ENCODE data around the gene MLPH. TPM values are rescaled to one million over a fixed set of nuclear protein-coding genes. Genes with fewer than 3 reads are reported as not detected.

The MLPH gene
- total and polyA plus RNA-seq, 3 experiments from 2014 or later, result not detected

DNA sequence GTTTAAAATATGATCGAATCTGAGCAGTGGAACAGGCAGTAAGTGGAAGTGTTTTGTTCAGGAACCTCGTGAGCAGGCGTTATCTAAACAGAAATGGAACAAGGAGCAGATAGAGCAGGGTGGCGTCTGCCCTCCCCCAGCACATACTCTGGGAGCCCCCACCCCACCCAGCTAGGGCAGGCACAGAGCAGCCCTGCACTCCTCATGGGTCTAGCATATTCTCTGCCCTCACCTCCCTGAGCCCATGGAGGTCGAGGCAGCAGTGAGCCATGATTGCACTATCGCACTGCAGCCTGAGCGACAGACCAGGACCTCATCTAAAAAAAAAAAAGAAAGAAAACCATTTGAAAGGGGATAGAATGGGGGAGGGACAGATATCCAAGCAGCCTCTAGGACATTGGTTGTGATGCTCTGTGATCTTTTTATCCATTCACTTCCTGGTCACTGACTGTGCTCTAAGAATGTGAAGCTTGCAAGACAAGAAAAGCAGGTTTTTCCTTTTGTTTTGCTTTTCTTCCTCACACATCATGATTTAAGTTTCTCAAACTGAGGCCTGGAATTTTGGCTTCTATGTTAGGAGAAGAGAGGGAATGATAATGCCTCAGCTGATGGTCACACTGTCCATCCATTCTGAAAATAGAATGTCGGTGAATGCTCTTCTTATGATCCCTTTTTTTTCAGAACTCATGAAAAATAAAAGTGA is 3.1 kb downstream of the MLPH start:
- Mint-ChIP-seq H3K4me3 (no peak overlapping the region), H3K9me3 (peaks cover 6 to 20% (median 13%) of the 10 kb centered on the region in 5 donors), H3K27me3 (peaks cover 26 to 75% of the 10 kb centered on the region in 2 donors), H3K36me3 (no peaks in the 10 kb centered on the region), H3K4me1 (no peaks in the 10 kb centered on the region), H3K27ac (no peak overlapping the region)
- Histone ChIP-seq H3K4me3 (ENCODE audit: low read length) (no peak overlapping the region), H3K4me1 (ENCODE audit: insufficient read depth, low read length) (no peaks in the 10 kb centered on the region), H3K27me3 (ENCODE audit: insufficient read depth, low read length, poor library complexity, severe bottlenecking) (peaks cover 8% of the 10 kb centered on the region), H3K27ac (ENCODE audit: low read depth, low read length) (no peak overlapping the region), H3K36me3 (ENCODE audit: insufficient read depth, low read length) (no peaks in the 10 kb centered on the region), H3K9me3 (ENCODE audit: low read length) (no peaks in the 10 kb centered on the region)
- ChIA-PET POLR2A (no interaction called here), CTCF (no interaction called here)
- no peak for DNase-seq

DNA sequence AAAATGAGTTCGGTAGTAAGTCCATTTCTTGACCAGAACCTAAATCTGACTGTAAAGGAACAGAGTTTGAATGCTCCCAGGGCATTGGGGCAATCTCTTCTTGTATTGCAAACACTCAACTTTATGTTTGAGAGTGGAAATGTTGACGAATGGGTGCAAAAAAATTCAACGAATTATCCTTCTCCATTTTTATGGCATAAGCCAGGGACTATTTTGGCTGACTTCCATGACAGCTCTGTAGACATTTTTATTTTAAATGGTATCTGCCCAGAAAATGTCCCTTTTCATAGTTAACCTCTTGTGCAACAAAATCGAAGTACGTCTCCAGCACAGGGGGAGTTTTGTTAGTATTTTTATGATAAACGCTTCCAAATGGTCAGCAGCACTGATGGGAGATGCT is 3.7 kb downstream of the MLPH start:
- H3K27me3 ChIP-seq (ENCODE audit: insufficient read depth, low read length, poor library complexity, severe bottlenecking), result peaks cover 5% of the 10 kb centered on the region
- Mint-ChIP-seq H3K27ac (no peak overlapping the region), H3K9me3 (peaks cover 6 to 20% (median 13%) of the 10 kb centered on the region in 5 donors), H3K4me3 (no peak overlapping the region), H3K36me3 (no peaks in the 10 kb centered on the region), H3K4me1 (no peaks in the 10 kb centered on the region), H3K27me3 (peaks cover 24 to 73% of the 10 kb centered on the region in 2 donors)
- POLR2A ChIA-PET, result no interaction called here
- H3K27ac ChIP-seq (ENCODE audit: low read depth, low read length), result no peak overlapping the region
- H3K36me3 ChIP-seq (ENCODE audit: insufficient read depth, low read length), result no peaks in the 10 kb centered on the region
- no peaks in the 10 kb centered on the region for H3K4me1 ChIP-seq (ENCODE audit: insufficient read depth, low read length)
- H3K9me3 ChIP-seq (ENCODE audit: low read length), result no peaks in the 10 kb centered on the region
- no peak overlapping the region for H3K4me3 ChIP-seq (ENCODE audit: low read length)
- CTCF ChIA-PET, result no interaction called here
- no peak for DNase-seq

DNA sequence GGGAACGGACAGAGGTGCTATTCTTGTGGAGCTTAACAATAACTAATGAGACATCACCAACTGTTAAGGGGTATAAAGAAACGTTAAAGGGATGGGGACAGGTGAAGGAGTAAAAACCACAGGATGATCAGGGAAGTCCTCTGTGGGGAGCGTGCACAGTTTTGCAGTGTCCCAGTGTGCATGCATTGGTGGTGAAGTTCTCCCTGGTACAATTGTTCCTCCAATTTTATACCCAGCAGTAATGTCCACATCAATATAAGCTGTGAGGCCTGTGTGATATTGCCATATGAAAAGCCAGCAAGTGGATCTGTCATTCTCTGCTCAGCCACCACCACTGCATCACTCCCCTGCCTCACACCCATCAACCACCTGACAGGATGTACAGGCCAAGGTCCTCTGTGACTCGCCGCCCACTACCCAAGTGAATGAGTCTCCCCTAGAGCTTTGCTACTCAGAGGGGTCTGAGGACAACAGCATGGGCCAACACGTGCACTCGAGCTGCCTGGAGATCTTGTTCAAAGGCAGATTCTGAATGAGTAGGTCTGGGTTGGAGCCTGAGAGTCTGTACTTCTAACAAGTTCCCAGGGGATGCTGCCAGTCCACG is 4.6 kb downstream of the MLPH start:
- peaks cover 6 to 20% (median 13%) of the 10 kb centered on the region in 5 donors for H3K9me3 Mint-ChIP-seq
- ChIA-PET CTCF (interaction anchor here (1.4 kb wide), 1 partner anchor 16 kb away, joined by 3 read pairs; no protein-coding TSS in a partner anchor), POLR2A (no interaction called here)
- H3K4me1 ChIP-seq (ENCODE audit: insufficient read depth, low read length), result no peaks in the 10 kb centered on the region
- H3K36me3 Mint-ChIP-seq, result no peaks in the 10 kb centered on the region
- peaks cover 17 to 71% of the 10 kb centered on the region in 2 donors for H3K27me3 Mint-ChIP-seq
- no peak overlapping the region for H3K4me3 ChIP-seq (ENCODE audit: low read length)
- H3K27ac Mint-ChIP-seq, result no peak overlapping the region
- H3K9me3 ChIP-seq (ENCODE audit: low read length), result no peaks in the 10 kb centered on the region
- H3K4me3 Mint-ChIP-seq, result no peak overlapping the region
- H3K4me1 Mint-ChIP-seq, result no peaks in the 10 kb centered on the region
- no peak overlapping the region for H3K27ac ChIP-seq (ENCODE audit: low read depth, low read length)
- DNase-seq, result no peak
- H3K27me3 ChIP-seq (ENCODE audit: insufficient read depth, low read length, poor library complexity, severe bottlenecking), result peaks cover 5% of the 10 kb centered on the region
- no peaks in the 10 kb centered on the region for H3K36me3 ChIP-seq (ENCODE audit: insufficient read depth, low read length)

DNA sequence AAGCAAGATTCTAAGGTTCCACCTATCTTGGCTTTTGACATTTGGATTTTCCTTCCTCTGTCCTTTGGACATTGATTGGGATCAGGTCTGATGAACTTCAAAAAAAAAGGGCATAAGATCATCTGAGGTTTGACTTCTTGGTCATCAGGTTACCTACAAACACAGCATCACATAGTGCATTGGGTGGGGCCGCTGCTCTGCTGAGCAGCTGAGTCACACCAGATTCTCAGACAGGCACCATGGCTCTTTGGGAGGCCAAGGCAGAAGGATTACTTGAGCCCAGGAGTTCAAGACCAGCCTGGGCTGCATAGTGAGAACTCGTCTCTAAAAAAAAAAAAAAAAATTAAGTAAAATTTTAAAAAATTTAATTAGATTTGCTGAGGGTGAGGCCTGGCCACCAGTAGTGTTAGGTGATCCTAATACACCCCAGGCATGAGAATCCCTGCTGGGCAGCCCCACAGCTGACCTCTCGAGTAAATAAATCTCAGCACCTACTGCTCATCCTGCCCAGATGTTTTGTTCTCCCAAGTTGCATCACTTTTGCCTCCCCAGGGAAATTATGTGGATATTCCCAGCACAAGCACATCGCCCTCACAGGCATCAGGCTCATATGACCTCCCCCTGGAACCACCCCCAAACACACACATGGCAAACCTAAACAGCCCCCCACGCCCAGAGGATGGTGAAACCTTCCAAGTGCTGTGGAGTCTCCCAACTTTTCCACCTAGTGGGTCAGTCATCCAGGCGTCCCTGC is 5.3 kb downstream of the MLPH start:
- no peaks in the 10 kb centered on the region for H3K9me3 ChIP-seq (ENCODE audit: low read length)
- no peak overlapping the region for H3K27ac Mint-ChIP-seq
- H3K4me3 ChIP-seq (ENCODE audit: low read length), result no peak overlapping the region
- no peak overlapping the region for H3K4me3 Mint-ChIP-seq
- no peaks in the 10 kb centered on the region for H3K36me3 Mint-ChIP-seq
- peaks cover 5% of the 10 kb centered on the region for H3K27me3 ChIP-seq (ENCODE audit: insufficient read depth, low read length, poor library complexity, severe bottlenecking)
- H3K27me3 Mint-ChIP-seq, result peaks cover 17 to 71% of the 10 kb centered on the region in 2 donors
- no peaks in the 10 kb centered on the region for H3K4me1 ChIP-seq (ENCODE audit: insufficient read depth, low read length)
- DNase-seq, result no peak
- H3K9me3 Mint-ChIP-seq, result peaks cover 6 to 20% (median 13%) of the 10 kb centered on the region in 5 donors
- ChIA-PET POLR2A (no interaction called here), CTCF (interaction anchor here (1.4 kb wide), 1 partner anchor 17 kb away, joined by 3 read pairs; no protein-coding TSS in a partner anchor)
- no peaks in the 10 kb centered on the region for H3K36me3 ChIP-seq (ENCODE audit: insufficient read depth, low read length)
- no peaks in the 10 kb centered on the region for H3K4me1 Mint-ChIP-seq
- no peak overlapping the region for H3K27ac ChIP-seq (ENCODE audit: low read depth, low read length)

DNA sequence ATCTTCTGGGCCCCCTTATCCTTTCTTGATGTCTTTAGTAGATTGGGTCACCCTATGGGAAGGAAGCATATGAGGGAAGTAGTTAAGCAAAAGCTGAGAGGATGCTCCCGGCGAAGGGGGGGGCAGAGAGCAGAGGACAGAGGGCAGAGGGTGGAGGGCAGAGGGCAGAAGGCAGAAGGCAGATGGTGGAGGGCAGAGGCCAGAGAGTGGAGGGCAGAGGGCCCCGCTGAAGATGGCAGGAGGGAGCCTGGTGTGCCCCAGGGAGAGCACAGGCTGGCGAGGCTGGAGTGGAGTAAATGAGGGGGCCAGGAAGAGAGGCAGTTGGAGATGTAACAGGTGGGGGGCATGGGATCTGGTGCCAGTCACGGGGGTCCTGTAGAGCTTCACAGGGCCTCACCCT is 7.0 kb downstream of the MLPH start:
- Histone ChIP-seq H3K27me3 (ENCODE audit: insufficient read depth, low read length, poor library complexity, severe bottlenecking) (peaks cover 5% of the 10 kb centered on the region), H3K36me3 (ENCODE audit: insufficient read depth, low read length) (no peaks in the 10 kb centered on the region), H3K27ac (ENCODE audit: low read depth, low read length) (no peak overlapping the region), H3K4me3 (ENCODE audit: low read length) (no peak overlapping the region), H3K9me3 (ENCODE audit: low read length) (no peaks in the 10 kb centered on the region), H3K4me1 (ENCODE audit: insufficient read depth, low read length) (no peaks in the 10 kb centered on the region)
- H3K27ac Mint-ChIP-seq, result no peak overlapping the region
- CTCF ChIA-PET, result no interaction called here
- no peak overlapping the region for H3K4me3 Mint-ChIP-seq
- POLR2A ChIA-PET, result no interaction called here
- no peak for DNase-seq
- H3K36me3 Mint-ChIP-seq, result no peaks in the 10 kb centered on the region
- H3K9me3 Mint-ChIP-seq, result peaks cover 6 to 20% (median 13%) of the 10 kb centered on the region in 5 donors
- H3K4me1 Mint-ChIP-seq, result no peaks in the 10 kb centered on the region
- H3K27me3 Mint-ChIP-seq, result peaks cover 14 to 71% of the 10 kb centered on the region in 2 donors

DNA sequence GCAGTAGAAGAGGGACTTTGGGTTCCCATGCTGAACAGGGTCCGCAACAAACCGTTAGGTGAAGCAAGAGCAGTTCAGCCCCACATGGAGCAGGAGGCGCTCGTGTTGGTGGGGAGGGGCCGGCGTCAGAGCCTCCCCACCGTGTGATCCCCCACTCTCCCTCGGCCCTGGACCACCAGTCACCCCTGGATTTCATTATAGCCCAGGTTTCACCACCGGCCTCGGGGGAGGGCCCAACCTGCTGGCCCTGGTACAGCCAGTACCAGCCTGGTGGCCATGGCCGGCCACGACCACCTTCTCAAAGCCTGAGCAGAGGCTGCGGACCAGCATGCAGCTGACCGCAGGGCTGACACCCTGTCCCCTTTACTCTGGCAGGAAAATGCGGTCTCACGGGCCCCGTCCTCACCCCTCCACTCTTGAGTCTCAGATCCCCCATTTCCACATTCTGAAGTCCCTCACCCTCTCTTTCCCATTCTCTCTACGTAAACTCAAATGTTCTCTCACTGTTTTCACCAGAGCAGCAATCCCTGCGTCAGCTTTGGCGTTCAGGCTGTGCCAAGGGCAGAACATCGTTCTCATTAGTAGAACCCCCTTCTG is 8.6 kb downstream of the MLPH start:
- ChIA-PET POLR2A (no interaction called here), CTCF (interaction anchor here (1.6 kb wide), 1 partner anchor 20 kb away, joined by 4 read pairs; no protein-coding TSS in a partner anchor)
- H3K4me1 Mint-ChIP-seq, result no peaks in the 10 kb centered on the region
- no peak overlapping the region for H3K4me3 Mint-ChIP-seq
- Histone ChIP-seq H3K27me3 (ENCODE audit: insufficient read depth, low read length, poor library complexity, severe bottlenecking) (no peaks in the 10 kb centered on the region), H3K27ac (ENCODE audit: low read depth, low read length) (no peak overlapping the region), H3K9me3 (ENCODE audit: low read length) (no peaks in the 10 kb centered on the region), H3K4me3 (ENCODE audit: low read length) (no peak overlapping the region), H3K36me3 (ENCODE audit: insufficient read depth, low read length) (no peaks in the 10 kb centered on the region), H3K4me1 (ENCODE audit: insufficient read depth, low read length) (no peaks in the 10 kb centered on the region)
- H3K27me3 Mint-ChIP-seq, result peaks cover 14 to 65% of the 10 kb centered on the region in 2 donors
- H3K9me3 Mint-ChIP-seq, result peaks cover 6 to 19% (median 13%) of the 10 kb centered on the region in 5 donors
- DNase-seq, result no peak
- no peak overlapping the region for H3K27ac Mint-ChIP-seq
- no peaks in the 10 kb centered on the region for H3K36me3 Mint-ChIP-seq

DNA sequence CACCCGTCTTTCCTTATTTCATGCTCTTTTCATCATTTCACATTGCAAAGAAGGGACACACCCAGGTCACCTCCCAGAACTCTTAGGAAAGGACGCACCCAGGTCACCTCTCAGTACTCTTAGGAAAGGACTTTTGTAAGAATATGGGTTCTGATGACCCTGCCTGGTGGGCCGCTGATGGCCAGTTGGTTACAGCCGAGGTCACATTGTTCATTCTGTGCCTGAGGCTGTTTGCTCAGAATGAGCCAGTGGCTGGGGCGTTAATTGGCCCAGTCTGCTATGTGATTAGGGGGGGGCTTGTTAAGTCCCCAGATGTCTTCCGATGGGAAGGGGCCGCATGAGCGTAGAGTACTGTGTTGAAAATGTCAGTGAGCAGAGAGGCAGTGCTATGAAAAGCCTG is 9.4 kb downstream of the MLPH start:
- CTCF ChIA-PET, result no interaction called here

More for the DNA sequence above, 9.4 kb downstream of the MLPH start:
- no peaks in the 10 kb centered on the region for H3K36me3 ChIP-seq (ENCODE audit: insufficient read depth, low read length)
- no peak for DNase-seq
- H3K27me3 ChIP-seq (ENCODE audit: insufficient read depth, low read length, poor library complexity, severe bottlenecking), result no peaks in the 10 kb centered on the region
- Mint-ChIP-seq H3K36me3 (no peaks in the 10 kb centered on the region), H3K27me3 (peaks cover 16 to 71% of the 10 kb centered on the region in 2 donors), H3K4me1 (no peaks in the 10 kb centered on the region), H3K9me3 (peaks cover 6 to 11% (median 8%) of the 10 kb centered on the region in 5 donors), H3K4me3 (no peak overlapping the region), H3K27ac (no peak overlapping the region)
- no peak overlapping the region for H3K4me3 ChIP-seq (ENCODE audit: low read length)
- H3K4me1 ChIP-seq (ENCODE audit: insufficient read depth, low read length), result no peaks in the 10 kb centered on the region
- POLR2A ChIA-PET, result no interaction called here
- H3K27ac ChIP-seq (ENCODE audit: low read depth, low read length), result no peak overlapping the region
- no peaks in the 10 kb centered on the region for H3K9me3 ChIP-seq (ENCODE audit: low read length)

Measured in CD8-positive, alpha-beta memory T cell (primary cell).